ENCODE measurements around the gene PIP5K1B. TPM values are rescaled to one million over a fixed set of nuclear protein-coding genes. Genes with fewer than 3 reads are reported as not detected.

The PIP5K1B gene
- total and polyA plus RNA-seq, 2 of the 13 experiments (the other 11 are each of a cell fraction or from before 2014, with no cell fraction given), result 15.8 to 17.5 TPM

- TF ChIP-seq FUBP1 (CRISPR knock-in tag; IDR thresholded peaks at IDR 0.05; ENCODE audit: borderline replicate concordance) (no peak), BRD4 (CRISPR knock-in tag; IDR thresholded peaks at IDR 0.05) (no peak), SAFB2 (CRISPR knock-in tag; IDR thresholded peaks at IDR 0.05; ENCODE audit: borderline replicate concordance, low read depth) (no peak), ZBTB14 (CRISPR knock-in tag; IDR thresholded peaks at IDR 0.05) (no peak), ZFP62 (CRISPR knock-in tag; IDR thresholded peaks at IDR 0.05) (no peak), GLMP (CRISPR knock-in tag; IDR thresholded peaks at IDR 0.05; ENCODE audit: borderline replicate concordance) (no peak), NFKBIZ (CRISPR knock-in tag; IDR thresholded peaks at IDR 0.05) (no peak), DBP (CRISPR knock-in tag; IDR thresholded peaks at IDR 0.05; ENCODE audit: not compliant biosample characterization) (no peak), ZNF30 (CRISPR knock-in tag; IDR thresholded peaks at IDR 0.05) (no peak), MTERF4 (CRISPR knock-in tag; IDR thresholded peaks at IDR 0.05) (no peak), ZFX (CRISPR knock-in tag; IDR thresholded peaks at IDR 0.05; ENCODE audit: low read depth) (peak; percentile 31; the same call in 1 of the 2 replicates), ESRRA (CRISPR knock-in tag; IDR thresholded peaks at IDR 0.05; ENCODE audit: low read depth) (no peak; the same call in 1 of the 2 replicates), AKAP8 (CRISPR knock-in tag; IDR thresholded peaks at IDR 0.05) (no peak), ZSCAN31 (CRISPR knock-in tag; IDR thresholded peaks at IDR 0.05; ENCODE audit: low read depth) (no peak; the same call in none of the 2 replicates), ZNF367 (CRISPR knock-in tag; IDR thresholded peaks at IDR 0.05; ENCODE audit: borderline replicate concordance) (no peak), ZNF737 (CRISPR knock-in tag; IDR thresholded peaks at IDR 0.05; ENCODE audit: borderline replicate concordance) (no peak), ATRX (CRISPR knock-in tag; IDR thresholded peaks at IDR 0.05; ENCODE audit: borderline replicate concordance) (no peak), SNRNP70 (IDR thresholded peaks at IDR 0.05; ENCODE audit: low read depth, low read length) (no peak), ZNF20 (CRISPR knock-in tag; IDR thresholded peaks at IDR 0.05) (no peak), ZNF253 (CRISPR knock-in tag; IDR thresholded peaks at IDR 0.05; ENCODE audit: borderline replicate concordance) (no peak), ZNF362 (CRISPR knock-in tag; IDR thresholded peaks at IDR 0.05; ENCODE audit: borderline replicate concordance) (no peak; the same call in 1 of the 2 replicates), PHF20 (CRISPR knock-in tag; IDR thresholded peaks at IDR 0.05) (no peak), ZNF136 (CRISPR knock-in tag; IDR thresholded peaks at IDR 0.05; ENCODE audit: low read depth) (no peak)
Observed at GRCh38 chr9:68739621-68740174, 34.7 kb downstream of the PIP5K1B start (continued).
